ENCODE measurements around the gene GLMN. TPM values are rescaled to one million over a fixed set of nuclear protein-coding genes. Genes with fewer than 3 reads are reported as not detected.
A peak's percentile ranks its signal among the peaks of the same experiment; 100 is the strongest.
"Not testable (repeated sequence)": the region's sequence is repeated elsewhere in the genome, so short reads cannot be mapped to it uniquely, and the experiment has no call there.

GLMN gene
- total RNA-seq, 1 donor from 2014 or later = 4.7 TPM

DNA sequence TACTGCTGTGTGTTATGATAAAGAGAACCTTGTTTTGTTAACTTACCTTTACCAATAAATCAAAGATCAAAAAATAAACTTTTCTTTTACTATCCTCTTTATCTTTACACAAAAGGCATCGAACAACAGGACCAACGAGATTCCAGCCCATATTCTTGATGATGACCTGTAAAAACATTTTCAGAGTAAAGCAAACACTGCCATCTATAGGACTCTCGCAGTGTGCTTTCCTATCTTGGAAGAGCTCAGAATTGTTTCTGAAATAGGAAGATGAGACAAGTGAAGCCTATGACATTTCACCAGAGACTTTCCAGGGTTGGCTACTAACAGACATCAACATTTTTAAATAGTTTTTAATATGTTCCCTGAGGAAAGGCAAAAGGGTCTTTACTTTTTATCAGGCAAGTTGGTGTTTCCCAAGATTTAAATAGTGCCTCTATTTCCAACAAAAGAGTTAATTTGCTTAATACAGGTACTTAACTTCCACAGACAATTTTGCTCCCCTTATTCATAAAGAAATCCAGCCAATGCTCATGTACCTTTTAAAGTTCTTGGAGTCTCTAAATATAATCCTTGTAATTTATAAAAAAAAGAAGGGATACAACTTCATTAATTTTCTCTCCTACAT, 7.3 kb downstream of the GLMN start:
- peak; percentile 68 for DNase-seq (ENCODE audit: low read depth)
- H3K36me3 ChIP-seq (ENCODE audit: control insufficient read depth, insufficient read depth, low read length) = peaks cover 4% of the 10 kb centered on the region
- FAIRE-seq = no peak
- H3K27me3 ChIP-seq (ENCODE audit: control insufficient read depth, insufficient read depth, low read length) = no peaks in the 10 kb centered on the region
- peak; percentile 60 for TF ChIP-seq CTCF (IDR thresholded peaks at IDR 0.05; ENCODE audit: insufficient read depth, low read length, severe bottlenecking)
- no peak overlapping the region for H3K4me3 ChIP-seq (ENCODE audit: low read depth, low read length)

- not testable (repeated sequence) for H3K4me3 ChIP-seq (ENCODE audit: low read depth, low read length); H3K36me3 ChIP-seq (ENCODE audit: control insufficient read depth, insufficient read depth, low read length); H3K27me3 ChIP-seq (ENCODE audit: control insufficient read depth, insufficient read depth, low read length); FAIRE-seq; DNase-seq (ENCODE audit: low read depth)
Measured at GRCh38 chr1:92281411-92281810, 17.4 kb downstream of the GLMN start.

- not testable (repeated sequence) for H3K27me3 ChIP-seq (ENCODE audit: control insufficient read depth, insufficient read depth, low read length); H3K4me3 ChIP-seq (ENCODE audit: low read depth, low read length); FAIRE-seq; H3K36me3 ChIP-seq (ENCODE audit: control insufficient read depth, insufficient read depth, low read length); DNase-seq (ENCODE audit: low read depth)
Measured at GRCh38 chr1:92279781-92280180, 19.0 kb downstream of the GLMN start.

DNA sequence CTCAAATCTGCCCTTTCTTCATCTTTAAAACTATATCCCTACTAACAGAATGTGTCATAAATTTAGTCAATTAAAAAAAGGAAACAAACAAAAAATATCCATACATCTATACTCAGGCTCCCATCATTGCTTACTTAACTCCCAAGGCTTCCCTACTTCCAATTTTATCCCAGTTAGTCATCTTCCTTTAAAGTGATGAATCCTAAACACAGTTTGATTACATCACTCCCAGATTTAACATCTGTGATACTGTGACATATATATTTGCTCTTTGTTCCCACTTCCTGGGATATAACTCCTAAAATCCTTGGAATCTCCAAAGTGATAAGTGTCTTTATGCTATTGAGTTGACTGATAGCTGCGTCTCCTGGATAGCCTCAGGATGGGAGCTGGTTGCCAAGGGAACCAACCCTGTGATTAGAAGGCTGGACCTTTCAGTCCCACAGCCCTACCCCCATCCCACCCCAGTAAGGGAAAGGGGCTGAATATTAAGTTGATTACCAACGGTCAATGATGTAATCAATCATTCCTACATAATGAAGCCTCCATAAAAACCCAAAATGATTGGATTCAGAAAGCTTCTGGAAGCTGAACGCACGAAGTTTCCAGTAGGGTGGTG, 21.6 kb downstream of the GLMN start:
- no peaks in the 10 kb centered on the region for H3K27me3 ChIP-seq (ENCODE audit: control insufficient read depth, insufficient read depth, low read length)
- FAIRE-seq = no peak
- no peak overlapping the region for H3K4me3 ChIP-seq (ENCODE audit: low read depth, low read length)
- DNase-seq (ENCODE audit: low read depth) = peak; percentile 78
- no peaks in the 10 kb centered on the region for H3K36me3 ChIP-seq (ENCODE audit: control insufficient read depth, insufficient read depth, low read length)
- TF ChIP-seq CTCF (IDR thresholded peaks at IDR 0.05; ENCODE audit: insufficient read depth, low read length, severe bottlenecking) = no peak

DNA sequence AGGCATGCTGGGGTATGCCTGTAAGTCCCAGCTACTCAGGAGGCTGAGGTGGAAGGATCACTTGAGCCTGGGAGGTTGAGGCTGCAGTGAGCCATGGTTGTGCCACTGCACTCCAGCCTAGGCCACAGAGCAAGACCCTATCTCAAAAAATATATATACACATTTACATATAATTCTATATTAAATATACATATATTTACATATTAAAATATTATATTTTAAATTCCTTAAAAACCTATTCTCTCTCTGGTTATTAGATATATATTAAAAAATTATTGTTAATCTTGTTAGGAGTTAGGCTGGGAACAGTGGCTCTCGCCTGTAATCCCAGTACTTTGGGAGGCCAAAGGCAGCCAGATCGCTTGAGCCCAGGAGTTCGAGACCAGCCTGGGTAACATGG, 22.7 kb downstream of the GLMN start:
- TF ChIP-seq CTCF (IDR thresholded peaks at IDR 0.05; ENCODE audit: insufficient read depth, low read length, severe bottlenecking) = no peak
- no peak for FAIRE-seq
- no peak for DNase-seq (ENCODE audit: low read depth)

DNA sequence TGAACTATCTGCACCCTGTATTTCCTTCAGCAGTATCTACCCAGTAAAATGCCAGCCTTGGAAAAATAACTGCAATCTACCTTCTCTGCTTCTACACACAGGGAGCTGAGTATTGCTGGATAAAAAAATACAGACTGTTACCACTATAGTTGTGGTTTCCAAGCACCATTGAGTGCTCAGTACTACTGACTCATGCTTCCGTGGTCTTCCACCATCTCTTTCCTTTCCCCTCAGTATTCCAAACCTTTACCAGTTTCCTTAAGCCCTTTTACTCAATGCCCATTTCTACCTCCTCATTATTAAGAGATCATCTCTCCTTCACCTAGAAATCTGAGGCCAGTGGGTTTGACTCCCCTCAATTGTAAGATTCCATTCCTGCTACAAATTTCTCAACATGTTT, 23.8 kb downstream of the GLMN start:
- TF ChIP-seq CTCF (IDR thresholded peaks at IDR 0.05; ENCODE audit: insufficient read depth, low read length, severe bottlenecking) = no peak
- DNase-seq (ENCODE audit: low read depth) (no peak), FAIRE-seq (no peak)
- Histone ChIP-seq H3K36me3 (ENCODE audit: control insufficient read depth, insufficient read depth, low read length) (no peaks in the 10 kb centered on the region), H3K27me3 (ENCODE audit: control insufficient read depth, insufficient read depth, low read length) (no peaks in the 10 kb centered on the region), H3K4me3 (ENCODE audit: low read depth, low read length) (no peak overlapping the region)

More for the DNA sequence above, 22.7 kb downstream of the GLMN start:
- Histone ChIP-seq H3K27me3 (ENCODE audit: control insufficient read depth, insufficient read depth, low read length) (no peaks in the 10 kb centered on the region), H3K4me3 (ENCODE audit: low read depth, low read length) (no peak overlapping the region), H3K36me3 (ENCODE audit: control insufficient read depth, insufficient read depth, low read length) (no peaks in the 10 kb centered on the region)

DNA sequence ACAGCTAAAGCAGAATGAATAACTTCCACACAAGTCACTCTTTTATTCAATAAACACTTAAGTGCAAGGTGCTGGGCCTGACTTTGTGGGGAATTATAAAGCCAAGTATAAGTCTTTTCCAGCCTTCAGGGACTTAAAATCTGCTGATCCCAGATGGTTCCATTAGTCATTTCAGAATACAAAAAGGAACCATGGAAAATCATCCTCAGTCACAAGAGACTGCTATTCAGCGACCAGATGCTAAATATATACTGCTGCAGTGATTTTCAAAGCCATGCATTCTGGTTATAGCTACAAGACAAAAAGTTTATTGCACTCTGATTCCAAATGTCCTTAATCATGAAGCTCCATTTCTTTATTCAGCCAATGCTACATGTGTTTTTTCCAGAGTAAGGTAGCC, 25.7 kb downstream of the GLMN start:
- no peak for FAIRE-seq
- Histone ChIP-seq H3K27me3 (ENCODE audit: control insufficient read depth, insufficient read depth, low read length) (no peaks in the 10 kb centered on the region), H3K4me3 (ENCODE audit: low read depth, low read length) (no peak overlapping the region), H3K36me3 (ENCODE audit: control insufficient read depth, insufficient read depth, low read length) (no peaks in the 10 kb centered on the region)
- no peak for DNase-seq (ENCODE audit: low read depth)
- TF ChIP-seq CTCF (IDR thresholded peaks at IDR 0.05; ENCODE audit: insufficient read depth, low read length, severe bottlenecking) = no peak

All from bronchial epithelial cell (primary cell).